Panc1 (cell line): ENCODE data around the gene CDO1. TPM values are rescaled to one million over a fixed set of nuclear protein-coding genes. Genes with fewer than 3 reads are reported as not detected.
A peak's percentile ranks its signal among the peaks of the same experiment; 100 is the strongest.

ENCODE experiments used
- ATAC-seq: fragments of 200-7000 bp; cut with Tn5 transposase; 2 replicates; pipeline ENCODE4 v1.9.1; 2020; ENCODE audit warnings: mild to moderate bottlenecking, moderate library complexity
- Bru-seq: library from RNA; stranded (reverse); fragments of 400-500 nt; gene quantifications from one replicate; lab custom pipeline; 2021; lab: Mats Ljungman, UMichigan
- BruChase-seq, 2 experiments: library from RNA; stranded (reverse); fragments of 400-500 nt; gene quantifications; one replicate each; lab custom pipeline; 2021; lab: Mats Ljungman, UMichigan
- BruUV-seq: library from RNA; stranded (reverse); fragments of 400-500 nt; replicated peaks from 2 replicates; lab custom pipeline; 2021; lab: Mats Ljungman, UMichigan
- CTCF ChIA-PET: fragments of 300-600 bp; sonication (Branson Sonifier 250); formaldehyde crosslinking; loops from one replicate; lab custom pipeline; 2022; ENCODE audit warnings: antibody characterized with exemption; lab: Charles Lee
- POLR2A ChIA-PET: fragments of 300-600 bp; sonication (Branson Sonifier 250); formaldehyde crosslinking; loops from one replicate; lab custom pipeline; 2022; ENCODE audit warnings: antibody characterized with exemption; lab: Charles Lee
- DNase-seq: peaks from one replicate; pipeline ENCODE4 v3.0.0-alpha.2; 2010; ENCODE audit warnings: low read depth, low spot score
- H3K27ac ChIP-seq: 2 replicates; pipeline ENCODE4 v1.5.1; 2011; ENCODE audit warnings: mild to moderate bottlenecking, low read length, inconsistent platforms
- H3K27me3 ChIP-seq: fragments of 200-500 bp; sonication (Bioruptor generic); 2 replicates; pipeline ENCODE4 v1.6.0; 2014; ENCODE audit warnings: low read length, inconsistent platforms; ENCODE audit not compliant: control insufficient read depth, insufficient read depth
- H3K36me3 ChIP-seq: fragments of 200-500 bp; sonication (Bioruptor generic); 2 replicates; pipeline ENCODE4 v1.5.1; 2014; ENCODE audit warnings: inconsistent platforms, mild to moderate bottlenecking, low read length, moderate library complexity; ENCODE audit not compliant: control insufficient read depth, insufficient read depth
- H3K4me1 ChIP-seq: 2 replicates; pipeline ENCODE4 v1.5.1; 2011; ENCODE audit warnings: inconsistent platforms, mild to moderate bottlenecking, low read length, moderate library complexity; ENCODE audit not compliant: control insufficient read depth, insufficient read depth
- H3K4me3 ChIP-seq, 2 experiments: 2 replicates each; pipeline ENCODE4 v1.5.1; 2011 to 2012; ENCODE audit warnings: low read depth in 2 of 2, low read length in 2 of 2, mild to moderate bottlenecking in 2 of 2, inconsistent platforms in 1 of 2, moderate library complexity in 1 of 2
- H3K9me3 ChIP-seq: fragments of 200-500 bp; sonication (Bioruptor generic); 2 replicates; pipeline ENCODE4 v1.5.1; 2014; ENCODE audit warnings: low read depth, mild to moderate bottlenecking, inconsistent platforms, low read length, moderate library complexity; ENCODE audit not compliant: control insufficient read depth, insufficient read depth
- CTCF ChIP-seq: fragments of 450-650 bp; IDR thresholded peaks from 2 replicates; pipeline ENCODE4 v1.5.1; 2017; ENCODE audit warnings: mild to moderate bottlenecking
- POLR2AphosphoS5 ChIP-seq: IDR thresholded peaks from 2 replicates; pipeline ENCODE4 v1.6.1; 2012; ENCODE audit warnings: mild to moderate bottlenecking, low read depth, low read length, moderate library complexity
- REST ChIP-seq, 2 experiments: IDR thresholded peaks; 2 replicates each; pipeline ENCODE4 v1.6.1; 2011 to 2012; ENCODE audit warnings: low read depth in 2 of 2, control low read depth in 1 of 2, low read length in 1 of 2, mild to moderate bottlenecking in 1 of 2, moderate library complexity in 1 of 2; ENCODE audit not compliant: insufficient read depth in 1 of 2
- SIN3A ChIP-seq: IDR thresholded peaks from 2 replicates; pipeline ENCODE4 v1.6.1; 2012; ENCODE audit warnings: low read depth, mild to moderate bottlenecking, low read length, moderate library complexity, borderline replicate concordance; ENCODE audit not compliant: insufficient read depth
- TCF7L2 ChIP-seq: IDR thresholded peaks from 2 replicates; pipeline ENCODE4 v1.6.1; 2011; ENCODE audit warnings: mild to moderate bottlenecking, low read depth, low read length, inconsistent platforms
- in situ Hi-C: cut with HindIII; loops from 2 replicates; pipeline ENCODE4 v1.10.0; 2016; ENCODE audit warnings: low sequenced_read_pairs, low pct_unique_long_range_greater_than_20kb
- intact Hi-C: fragments of 100-400 bp; cut with micrococcal nuclease; formaldehyde crosslinking; loops from one replicate; pipeline ENCODE4 v1.10.0; 2022; ENCODE audit not compliant: unreplicated experiment
- long read RNA-seq: library from polyadenylated mRNA; unstranded; transcript quantifications from one replicate; pipeline ENCODE4 v2.0.0, GENCODE V29; 2021; ENCODE audit not compliant: unreplicated experiment
- polyA plus RNA-seq: library from polyadenylated mRNA; unstranded; fragments of >200 nt; gene quantifications from one replicate; pipeline ENCODE4 v1.2.1, GENCODE V29; 2012; ENCODE audit warnings: missing spikeins; ENCODE audit not compliant: insufficient read length
- total RNA-seq: library from RNA; stranded (reverse); gene quantifications from one replicate; pipeline ENCODE4 v1.2.1, GENCODE V29; 2021; ENCODE audit not compliant: unreplicated experiment

Gene CDO1
- total RNA-seq (not detected), Bru-seq, nascent RNA (percentile 7 among the genes with signal in this experiment), BruChase-seq, experiment 1, labeled RNA remaining after a 2-hour chase (percentile 18 among the genes with signal in this experiment), BruChase-seq, experiment 2, labeled RNA remaining after a 6-hour chase (percentile 7 among the genes with signal in this experiment)
- not detected for polyA plus RNA-seq
- long read RNA-seq = 0 reads

GRCh38 chr5:115816226-115817081 is at the start of gene CDO1:
Gene CDO1, minus strand, starts transcription at chr5:115816659. Its CDS starts 262 bp downstream, at chr5:115816397.
- intact Hi-C loops = no loop called here
- ATAC-seq (no peak), DNase-seq (no peak)
- POLR2A ChIA-PET = no interaction called here
- Histone ChIP-seq H3K27ac (no peak within 1 kb of the TSS), H3K36me3 (no peaks in the 10 kb centered on the region), H3K4me3 (peak within 1 kb of the TSS in 1 of 2 experiments; percentile 13; a peak in 1 of 4 replicates), H3K27me3 (peaks cover 5% of the 10 kb centered on the region), H3K9me3 (no peaks in the 10 kb centered on the region), H3K4me1 (no peaks in the 10 kb centered on the region)
- no TSS peak for BruUV-seq
- TF ChIP-seq POLR2AphosphoS5 (no peak), REST (IDR thresholded peaks at IDR 0.05; ENCODE audit: insufficient read depth in 1 of 2, low read depth in 2 of 2, low read length in 1 of 2) (no peak), SIN3A (no peak), CTCF (no peak), TCF7L2 (no peak)
- CTCF ChIA-PET = no interaction called here
- in situ Hi-C loops = no loop called here

- Histone ChIP-seq H3K27ac (no peak overlapping the region), H3K4me1 (peaks cover 10% of the 10 kb centered on the region; the same call in 1 of the 2 replicates), H3K36me3 (no peaks in the 10 kb centered on the region), H3K9me3 (no peaks in the 10 kb centered on the region), H3K4me3 (no peak overlapping the region), H3K27me3 (no peaks in the 10 kb centered on the region)
- ChIA-PET CTCF (no interaction called here), POLR2A (no interaction called here)
- no peak for ATAC-seq
- no peak for DNase-seq
- intact Hi-C loops (no loop called here), in situ Hi-C loops (no loop called here)
- no TSS peak for BruUV-seq
- no peak for TF ChIP-seq CTCF
- no peak for TF ChIP-seq TCF7L2
- no peak for TF ChIP-seq SIN3A
- no peak for TF ChIP-seq REST (IDR thresholded peaks at IDR 0.05; ENCODE audit: insufficient read depth in 1 of 2, low read depth in 2 of 2, low read length in 1 of 2)
- no peak for TF ChIP-seq POLR2AphosphoS5
Measured at GRCh38 chr5:115859378-115859777, 42.9 kb upstream of the CDO1 start.
